SK-N-SH treated with all-trans-retinoic acid at 6 μM for 48 hours (cell line): Measurements from ENCODE around the gene NPAT.
A peak's percentile ranks its signal among the peaks of the same experiment; 100 is the strongest.

ENCODE experiments used
- ATAC-seq: fragments of 200-7000 bp; cut with Tn5 transposase; 3 replicates; pipeline ENCODE4 v1.9.1; 2020; ENCODE audit warnings: mild to moderate bottlenecking, moderate library complexity
- ARNTL ChIP-seq: fragments of 450-650 bp; formaldehyde crosslinking; IDR thresholded peaks from 2 replicates; pipeline ENCODE4 v1.5.0; 2020; ENCODE audit warnings: low read depth, mild to moderate bottlenecking, moderate library complexity, borderline replicate concordance
- BACH2 ChIP-seq: fragments of 250-450 bp; sonication (Bioruptor Pico); IDR thresholded peaks from 2 replicates; pipeline ENCODE4 v1.9.0; 2021; ENCODE audit warnings: mild to moderate bottlenecking, borderline replicate concordance
- CREB5 ChIP-seq: fragments of 250-450 bp; sonication (Bioruptor Pico); IDR thresholded peaks from 2 replicates; pipeline ENCODE4 v1.5.1; 2020; ENCODE audit warnings: low read depth, mild to moderate bottlenecking, moderate library complexity
- CSDC2 ChIP-seq: fragments of 250-450 bp; sonication (Bioruptor Pico); IDR thresholded peaks from 2 replicates; pipeline ENCODE4 v1.5.0; 2020; ENCODE audit warnings: mild to moderate bottlenecking, moderate library complexity
- GLIS3 ChIP-seq: fragments of 250-450 bp; sonication (Bioruptor Pico); IDR thresholded peaks from 2 replicates; pipeline ENCODE4 v1.5.0; 2020; ENCODE audit warnings: mild to moderate bottlenecking, moderate library complexity
- ISL1 ChIP-seq: fragments of 250-450 bp; sonication (Bioruptor Pico); IDR thresholded peaks from 2 replicates; pipeline ENCODE4 v2.1.2; 2022; ENCODE audit warnings: mild to moderate bottlenecking, moderate library complexity
- OSR1 ChIP-seq: fragments of 250-450 bp; sonication (Bioruptor Pico); IDR thresholded peaks from 2 replicates; pipeline ENCODE4 v1.8.0; 2022; ENCODE audit warnings: moderate library complexity, mild to moderate bottlenecking, inconsistent platforms
- PATZ1 ChIP-seq: fragments of 250-450 bp; sonication (Bioruptor Pico); IDR thresholded peaks from 2 replicates; pipeline ENCODE4 v1.8.0; 2020; ENCODE audit warnings: mild to moderate bottlenecking, moderate library complexity, borderline replicate concordance
- POU6F1 ChIP-seq: fragments of 250-450 bp; sonication (Bioruptor Pico); IDR thresholded peaks from 2 replicates; pipeline ENCODE4 v1.8.0; 2021; ENCODE audit warnings: low read depth, mild to moderate bottlenecking, moderate library complexity, borderline replicate concordance
- PPARA ChIP-seq: fragments of 250-450 bp; sonication (Bioruptor Pico); IDR thresholded peaks from 2 replicates; pipeline ENCODE4 v1.5.0; 2020; ENCODE audit warnings: mild to moderate bottlenecking, borderline replicate concordance
- RARB ChIP-seq: fragments of 250-450 bp; sonication (Bioruptor Pico); IDR thresholded peaks from 2 replicates; pipeline ENCODE4 v1.8.0; 2021; ENCODE audit warnings: mild to moderate bottlenecking, moderate library complexity
- SNAI2 ChIP-seq: fragments of 250-450 bp; sonication (Bioruptor Pico); IDR thresholded peaks from 2 replicates; pipeline ENCODE4 v1.5.0; 2020; ENCODE audit warnings: mild to moderate bottlenecking, moderate library complexity
- TCF4 ChIP-seq: fragments of 250-450 bp; sonication (Bioruptor Pico); IDR thresholded peaks from 2 replicates; pipeline ENCODE4 v1.8.0; 2021; ENCODE audit warnings: mild to moderate bottlenecking, moderate library complexity, borderline replicate concordance
- ZFP3 ChIP-seq: fragments of 250-450 bp; sonication (Bioruptor Pico); IDR thresholded peaks from 2 replicates; pipeline ENCODE4 v1.5.0; 2020; ENCODE audit warnings: mild to moderate bottlenecking, moderate library complexity
- ZFP30 ChIP-seq: fragments of 450-650 bp; formaldehyde crosslinking; IDR thresholded peaks from 2 replicates; pipeline ENCODE4 v1.5.0; 2022; ENCODE audit warnings: mild to moderate bottlenecking, moderate library complexity
- ZNF70 ChIP-seq: fragments of 450-650 bp; formaldehyde crosslinking; IDR thresholded peaks from 2 replicates; pipeline ENCODE4 v1.5.0; 2020; ENCODE audit warnings: mild to moderate bottlenecking, moderate library complexity
- ZNF8 ChIP-seq: fragments of 450-650 bp; formaldehyde crosslinking; IDR thresholded peaks from 2 replicates; pipeline ENCODE4 v1.5.0; 2020; ENCODE audit warnings: mild to moderate bottlenecking, moderate library complexity
- TF ChIP-seq, protein P1 (sequence below): fragments of 250-450 bp; sonication (Bioruptor Pico); IDR thresholded peaks from 2 replicates; pipeline ENCODE4 v1.5.1; 2021; ENCODE audit warnings: mild to moderate bottlenecking, moderate library complexity

Gene NPAT

GRCh38 chr11:108160970-108161566 lies 61.4 kb downstream of the NPAT start:
- no peak for ATAC-seq
- no peak for TF ChIP-seq ZNF8 (CRISPR knock-in tag)
- no peak for TF ChIP-seq PATZ1 (CRISPR knock-in tag)
- no peak for TF ChIP-seq POU6F1 (CRISPR knock-in tag)
- TF ChIP-seq ZNF70 (CRISPR knock-in tag) = no peak

GRCh38 chr11:108154591-108154990 lies 67.8 kb downstream of the NPAT start:
- no peak for ATAC-seq
- TF ChIP-seq BACH2 (CRISPR knock-in tag) (no peak), GLIS3 (no peak), ZNF70 (CRISPR knock-in tag) (no peak)
- TF ChIP-seq, protein P1, sequence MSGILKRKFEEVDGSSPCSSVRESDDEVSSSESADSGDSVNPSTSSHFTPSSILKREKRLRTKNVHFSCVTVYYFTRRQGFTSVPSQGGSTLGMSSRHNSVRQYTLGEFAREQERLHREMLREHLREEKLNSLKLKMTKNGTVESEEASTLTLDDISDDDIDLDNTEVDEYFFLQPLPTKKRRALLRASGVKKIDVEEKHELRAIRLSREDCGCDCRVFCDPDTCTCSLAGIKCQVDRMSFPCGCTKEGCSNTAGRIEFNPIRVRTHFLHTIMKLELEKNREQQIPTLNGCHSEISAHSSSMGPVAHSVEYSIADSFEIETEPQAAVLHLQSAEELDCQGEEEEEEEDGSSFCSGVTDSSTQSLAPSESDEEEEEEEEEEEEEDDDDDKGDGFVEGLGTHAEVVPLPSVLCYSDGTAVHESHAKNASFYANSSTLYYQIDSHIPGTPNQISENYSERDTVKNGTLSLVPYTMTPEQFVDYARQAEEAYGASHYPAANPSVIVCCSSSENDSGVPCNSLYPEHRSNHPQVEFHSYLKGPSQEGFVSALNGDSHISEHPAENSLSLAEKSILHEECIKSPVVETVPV (CRISPR knock-in tag) = no peak

- TF ChIP-seq ZFP30 (CRISPR knock-in tag) (no peak), ARNTL (CRISPR knock-in tag) (no peak), CSDC2 (CRISPR knock-in tag) (no peak), PATZ1 (CRISPR knock-in tag) (no peak), GLIS3 (no peak), CREB5 (CRISPR knock-in tag) (no peak), RARB (CRISPR knock-in tag) (no peak), ISL1 (CRISPR knock-in tag) (peak; percentile 26; the same call in 1 of the 2 replicates), TCF4 (0 out of 2 replicates have a peak, but pooled peaks have one; percentile 14)
- TF ChIP-seq, all 23 proteins: peak for 2
- ATAC-seq = no peak
These were observed 73.9 kb downstream of the NPAT start for GRCh38 chr11:108148556-108148955.

DNA sequence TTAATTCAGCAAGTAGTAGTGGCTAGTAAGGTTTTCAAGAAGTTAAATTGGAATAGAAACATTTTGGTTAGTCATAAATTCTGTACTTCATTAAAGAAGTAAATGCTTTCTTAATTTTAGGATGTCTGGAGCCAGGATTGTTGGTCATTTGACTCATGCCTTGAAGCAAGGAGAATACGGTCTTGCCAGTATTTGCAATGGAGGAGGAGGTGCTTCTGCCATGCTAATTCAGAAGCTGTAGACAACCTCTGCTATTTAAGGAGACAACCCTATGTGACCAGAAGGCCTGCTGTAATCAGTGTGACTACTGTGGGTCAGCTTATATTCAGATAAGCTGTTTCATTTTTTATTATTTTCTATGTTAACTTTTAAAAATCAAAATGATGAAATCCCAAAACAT lies 75.3 kb downstream of the NPAT start:
- ATAC-seq = no peak
- no peak for TF ChIP-seq GLIS3
- no peak for TF ChIP-seq BACH2 (CRISPR knock-in tag)
- TF ChIP-seq SNAI2 (CRISPR knock-in tag) = no peak
- no peak for TF ChIP-seq ZFP3 (CRISPR knock-in tag)
- TF ChIP-seq TCF4 = no peak

GRCh38 chr11:108144615-108145014 lies 77.8 kb downstream of the NPAT start:
- ATAC-seq = no peak
- no peak for TF ChIP-seq CSDC2 (CRISPR knock-in tag)
- TF ChIP-seq PATZ1 (CRISPR knock-in tag) = no peak
- no peak for TF ChIP-seq ZNF70 (CRISPR knock-in tag)
- no peak for TF ChIP-seq RARB (CRISPR knock-in tag)
- TF ChIP-seq BACH2 (CRISPR knock-in tag) = no peak
- TF ChIP-seq, protein P1 (CRISPR knock-in tag) = no peak
- no peak for TF ChIP-seq PPARA (CRISPR knock-in tag)
- TF ChIP-seq ZNF8 (CRISPR knock-in tag) = no peak
- TF ChIP-seq TCF4 = no peak
- no peak for TF ChIP-seq CREB5 (CRISPR knock-in tag)
- no peak for TF ChIP-seq OSR1
